ENCODE data around the gene ANK3.

ANK3 gene

DNA sequence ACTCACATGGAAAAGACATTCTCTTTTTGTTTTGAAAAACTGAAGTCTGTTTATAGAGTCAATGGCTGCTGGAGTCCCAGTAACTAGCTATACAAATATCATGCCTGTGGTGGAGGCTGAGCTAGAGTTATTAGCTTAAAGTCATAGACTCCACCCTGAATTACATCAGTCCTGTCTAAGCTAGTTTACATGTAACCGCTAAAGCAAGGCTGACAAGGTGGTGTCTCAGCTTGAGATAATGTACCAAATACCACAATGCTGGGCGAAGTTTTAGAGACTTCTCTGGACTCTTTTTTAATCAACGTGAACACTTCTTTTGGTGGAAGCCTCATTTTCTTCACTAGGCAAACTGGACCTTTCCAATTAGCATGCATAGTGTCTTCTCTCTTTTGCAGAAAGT, 219.4 kb downstream of the ANK3 start:
- no peak for DNase-seq

GRCh38 chr10:60169111-60169510, 220.6 kb downstream of the ANK3 start:
- no peak for DNase-seq

GRCh38 chr10:60167050-60167449, 222.6 kb downstream of the ANK3 start:
- no peak for DNase-seq

GRCh38 chr10:60163786-60164185, 225.9 kb downstream of the ANK3 start:
- DNase-seq, result no peak

GRCh38 chr10:60162631-60163030, 227.0 kb downstream of the ANK3 start:
- no peak for DNase-seq

- DNase-seq, result no peak
These were observed 233.6 kb downstream of the ANK3 start for GRCh38 chr10:60155943-60156683.

DNA sequence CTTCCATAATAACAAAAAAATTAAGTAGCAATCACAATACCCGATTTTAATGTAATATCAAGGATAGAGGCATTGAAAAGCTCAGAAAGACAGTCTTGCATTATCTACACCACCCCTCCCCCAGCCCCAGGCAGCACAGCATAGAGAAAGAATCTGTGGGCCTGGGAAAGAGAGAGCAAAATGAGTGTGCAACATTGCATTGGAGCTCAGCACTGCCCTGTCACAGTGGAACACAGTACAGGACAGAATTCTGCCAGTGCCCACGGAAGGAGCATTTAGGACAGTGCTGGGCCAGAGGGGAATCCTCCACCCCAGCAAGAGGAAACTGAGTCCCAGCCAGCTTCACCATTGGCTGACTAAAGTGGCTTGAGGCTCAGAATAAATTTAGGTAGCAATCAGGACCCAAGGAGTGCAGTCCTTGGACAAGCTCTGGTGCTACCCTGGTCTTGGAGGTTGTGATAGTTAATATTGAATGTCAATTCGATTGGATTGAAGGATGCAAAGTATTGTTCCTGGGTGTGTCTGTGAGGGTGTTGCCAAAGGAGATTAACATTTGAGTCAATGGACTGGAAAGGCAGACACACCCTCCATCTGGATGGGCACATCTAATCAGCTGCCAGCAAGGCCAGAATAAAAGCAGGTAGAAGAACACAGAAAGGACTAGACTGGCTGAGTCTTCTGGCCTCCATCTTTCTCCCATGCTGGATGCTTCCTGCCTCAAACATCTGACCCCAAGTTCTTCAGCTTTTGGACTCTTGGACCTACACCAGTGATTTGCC, 234.4 kb downstream of the ANK3 start:
- DNase-seq, result no peak

DNA sequence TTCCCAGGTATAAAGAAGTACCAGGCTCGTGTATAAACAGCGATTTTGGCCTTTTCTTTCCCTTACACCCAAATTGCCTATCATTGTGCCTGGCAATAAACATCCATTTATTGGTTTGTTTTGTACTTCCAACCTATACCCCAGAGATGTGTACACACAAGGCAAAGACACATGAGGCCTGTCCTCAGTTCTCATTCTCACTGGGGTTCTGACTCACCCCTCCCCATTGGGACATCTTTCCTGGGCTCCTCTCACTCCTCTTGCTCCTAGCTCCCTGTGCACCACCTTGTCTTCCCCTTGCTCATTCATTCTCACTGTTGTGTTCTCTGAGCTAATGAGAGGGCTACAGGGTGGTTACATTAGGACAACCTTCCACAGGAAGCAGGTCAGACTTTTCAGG, 240.7 kb downstream of the ANK3 start:
- DNase-seq, result no peak

GRCh38 chr10:60148266-60148840, 241.3 kb downstream of the ANK3 start:
- no peak for DNase-seq

- no peak for DNase-seq
These were observed 242.0 kb downstream of the ANK3 start for GRCh38 chr10:60147576-60148265.

- DNase-seq, result no peak
These were observed 242.7 kb downstream of the ANK3 start for GRCh38 chr10:60147025-60147424.

DNA sequence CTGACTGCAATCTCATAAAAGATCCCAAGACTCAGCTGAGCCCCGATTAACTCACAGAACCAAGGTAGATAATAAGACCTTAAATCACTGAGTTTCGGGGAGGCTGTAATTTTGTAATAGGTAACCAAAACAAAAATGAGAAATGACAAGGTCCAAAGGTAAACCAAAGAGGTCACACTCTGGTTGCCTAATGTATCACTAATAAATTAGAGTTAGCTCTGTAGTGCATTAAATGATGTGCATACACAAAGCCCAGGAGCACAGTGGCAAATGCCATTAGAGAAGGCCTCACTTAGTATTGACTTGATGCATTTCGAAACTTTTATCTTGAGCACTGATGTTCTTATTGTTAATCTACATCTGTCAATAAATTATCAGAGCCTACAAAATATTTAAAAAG, 245.6 kb downstream of the ANK3 start:
- no peak for DNase-seq

DNA sequence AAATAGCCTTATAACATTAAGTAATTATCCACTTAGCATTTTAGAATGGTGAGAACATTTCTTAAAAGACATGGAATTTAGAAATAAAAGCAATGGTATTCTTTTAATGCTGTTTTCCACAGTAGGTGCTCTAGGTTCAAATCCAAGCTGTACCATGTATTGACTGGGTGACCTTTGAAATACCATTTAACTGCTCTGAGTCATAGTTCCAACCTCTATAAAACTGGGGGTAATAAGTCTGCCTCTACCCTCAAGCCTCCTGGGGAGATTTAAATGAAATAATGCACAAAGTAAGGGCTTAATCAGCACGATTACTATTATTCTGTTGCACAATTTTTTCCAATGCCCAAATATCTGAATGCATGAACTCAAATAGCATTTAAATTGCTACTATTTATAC, 246.9 kb downstream of the ANK3 start:
- DNase-seq, result no peak

GRCh38 chr10:60141896-60142559, 247.6 kb downstream of the ANK3 start:
- no peak for DNase-seq

DNA sequence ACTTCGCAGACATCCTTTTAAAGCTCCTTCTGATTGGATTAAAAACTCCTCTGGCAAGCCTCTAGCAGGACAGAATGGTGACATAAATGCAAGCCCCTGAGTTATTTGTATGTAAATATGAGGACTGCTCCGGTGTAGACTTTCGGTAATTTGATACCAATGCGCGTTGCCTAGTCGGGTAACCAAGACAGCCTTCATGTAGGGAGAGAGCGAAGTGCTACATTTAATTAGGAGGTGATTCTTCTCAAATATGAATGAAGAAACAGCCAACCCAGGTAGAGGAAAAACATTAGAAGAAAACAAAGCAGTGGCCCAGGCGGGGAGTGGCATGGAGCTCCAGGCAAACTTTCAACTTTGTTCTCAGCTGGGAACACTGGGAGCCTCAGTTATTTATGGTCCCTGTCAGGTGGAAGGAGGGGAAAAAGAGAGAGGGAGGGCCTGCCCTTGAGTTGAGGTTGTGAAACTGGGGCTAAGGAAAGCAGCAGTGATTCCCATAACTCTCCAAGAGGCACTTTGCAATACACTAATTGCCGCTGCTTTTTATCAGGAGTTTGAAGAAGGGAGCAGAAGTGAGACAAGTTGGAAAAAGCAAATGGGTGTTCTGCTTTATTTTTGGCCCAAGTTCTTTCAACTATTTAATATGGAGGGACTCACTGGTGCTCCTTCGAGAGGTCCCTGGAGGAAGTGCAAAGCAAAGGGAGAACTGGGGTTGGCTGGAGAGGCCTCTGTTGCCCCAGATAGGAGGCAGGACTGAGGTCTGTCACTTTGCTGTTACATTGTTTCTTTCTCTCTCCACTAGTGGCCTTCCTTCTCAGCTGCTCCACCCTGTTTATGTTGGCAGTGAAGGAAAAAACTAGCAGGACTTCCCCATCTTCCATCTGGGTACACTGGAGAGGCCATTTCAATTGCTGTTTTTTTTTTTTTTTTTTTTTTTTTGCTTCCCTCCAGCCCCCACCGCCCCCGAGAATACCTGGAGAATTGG, 248.7 kb downstream of the ANK3 start:
- peak in 1 of 2 experiments; percentile 3 for DNase-seq

- DNase-seq, result no peak
These were observed 249.7 kb downstream of the ANK3 start for GRCh38 chr10:60139798-60140566.

- DNase-seq, result no peak
These were observed 250.4 kb downstream of the ANK3 start for GRCh38 chr10:60139290-60139689.

GRCh38 chr10:60138842-60139241, 250.8 kb downstream of the ANK3 start:
- no peak for DNase-seq

DNA sequence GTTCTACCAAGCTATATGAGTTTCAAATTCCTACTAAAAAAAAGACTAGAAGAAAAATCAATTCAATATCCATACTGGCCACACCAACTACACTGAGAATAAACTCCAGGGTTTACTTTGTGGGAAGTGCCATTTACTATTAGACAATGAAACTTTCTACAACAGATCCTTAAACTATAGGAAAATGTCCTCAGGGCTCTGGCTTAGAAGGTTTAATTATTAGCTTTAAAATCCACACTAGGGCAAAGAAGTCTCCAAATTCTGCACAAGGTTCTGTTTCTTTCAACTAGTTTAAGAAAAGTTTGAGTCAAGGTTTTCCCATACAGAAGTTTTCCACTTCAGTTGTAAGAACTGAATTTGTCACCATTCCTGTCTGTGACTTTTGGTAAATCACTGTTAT, 251.6 kb downstream of the ANK3 start:
- no peak for DNase-seq

DNA sequence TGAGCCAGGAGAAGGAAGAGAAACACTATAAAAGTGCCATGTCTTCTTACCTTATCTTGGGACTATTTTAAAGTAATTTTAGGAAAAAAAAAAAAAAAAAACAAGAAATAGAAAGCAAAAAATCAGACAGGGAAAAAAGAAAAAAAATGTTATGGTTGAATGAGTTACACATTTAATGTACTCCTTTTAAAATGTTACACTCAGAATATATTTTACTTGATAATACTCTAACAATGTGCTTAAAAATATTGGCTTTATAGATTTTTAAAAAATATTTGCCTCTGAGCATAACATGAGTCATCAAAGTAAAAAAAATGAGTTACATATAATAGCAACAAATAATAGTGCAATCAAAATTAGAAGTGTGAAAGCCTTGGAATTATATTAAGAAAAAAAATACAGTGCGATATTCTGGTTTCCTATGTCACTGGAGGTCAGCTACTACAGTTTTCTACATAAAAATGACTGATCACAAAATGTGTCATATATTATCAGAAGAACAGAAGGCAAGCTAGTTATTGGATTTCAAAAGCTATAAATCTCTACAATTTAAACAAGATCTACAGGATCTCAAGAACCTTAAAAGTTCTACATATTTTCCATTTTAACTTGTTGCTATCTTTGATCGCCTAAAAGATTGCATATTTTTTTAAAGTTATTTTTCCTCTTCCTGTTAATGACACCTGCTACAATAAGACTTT, 252.2 kb downstream of the ANK3 start:
- no peak for DNase-seq

All from NCI-H1930 (cell line).